ENCODE measurements around the gene LZIC. TPM values are rescaled to one million over a fixed set of nuclear protein-coding genes. Genes with fewer than 3 reads are reported as not detected.
A peak's percentile ranks its signal among the peaks of the same experiment; 100 is the strongest.

The LZIC gene
- total and polyA plus RNA-seq, 2 of the 13 experiments (the other 11 are each of a cell fraction or from before 2014, with no cell fraction given): 25.2 to 71.8 TPM

- peak overlapping the region; percentile 44; the same call in 1 of the 2 replicates for H3K9ac ChIP-seq (ENCODE audit: insufficient read depth, low read depth, low read length)
- peak; percentile 92 for ATAC-seq
- in situ Hi-C loops (cut with HindIII; ENCODE audit: extremely low pct_ligation_motif_present, low pct_unique_long_range_greater_than_20kb): no loop called here
- peaks cover 58% of the 10 kb centered on the region for H3K4me1 ChIP-seq (ENCODE audit: insufficient read depth, low read length)
- CTCF ChIA-PET (ENCODE audit: low intra/inter-chr PET ratio, low total read pairs): no interaction called here
- no peaks in the 10 kb centered on the region; a peak in 1 of 5 replicates for H3K27me3 ChIP-seq (ENCODE audit: control insufficient read depth in 1 of 2, insufficient read depth in 2 of 2, low read length in 2 of 2)
- no TSS peak for BruUV-seq (replicated peaks)
- POLR2A ChIA-PET: interaction anchor here (0.9 to 3.1 kb wide), 6 partner anchors 10 to 43 kb away, joined by 3 to 12 read pairs (median 4); partner anchors contain the start of genes CTNNBIP1, LZIC and NMNAT1
- peak; percentile 88 for DNase-seq (ENCODE audit: low spot score)
- peak; percentile 81 for FAIRE-seq
- H3K79me2 ChIP-seq (ENCODE audit: insufficient read depth, low read length): peaks cover 43% of the 10 kb centered on the region
- H3K36me3 ChIP-seq (replicated peaks in 1 of 2; ENCODE audit: control insufficient read depth in 1 of 2, insufficient read depth in 2 of 2, low read length in 2 of 2): no peaks in the 10 kb centered on the region; a peak in 1 of 5 replicates
- peak overlapping the region in 1 of 3 experiments; percentile 56; a peak in 3 of 6 replicates for H3K4me3 ChIP-seq (replicated peaks in 1 of 3; ENCODE audit: insufficient read depth in 1 of 3, low read depth in 2 of 3, low read length in 3 of 3)
- H4K20me1 ChIP-seq (ENCODE audit: insufficient read depth, low read length): peaks cover 4% of the 10 kb centered on the region; the same call in 1 of the 2 replicates
- peak overlapping the region; percentile 56 for H3K27ac ChIP-seq (ENCODE audit: extremely low read length, insufficient read depth, low read length)
- H2AFZ ChIP-seq (ENCODE audit: low read length): no peak overlapping the region
- H3K4me2 ChIP-seq (ENCODE audit: low read depth, low read length): peak overlapping the region; percentile 83
- intact Hi-C loops (cut with micrococcal nuclease; ENCODE audit: unreplicated experiment): loop anchor here (5.0 kb wide), 1 partner anchor 42 kb away; the partner anchor contains the start of genes LZIC and NMNAT1
- H3K9me3 ChIP-seq (ENCODE audit: low read length): no peaks in the 10 kb centered on the region
- 53% methylated on average over 8 of the region's 18 CpGs for WGBS (ENCODE audit: low lambda C conversion rate)
- TF ChIP-seq ARID2 (CRISPR knock-in tag; IDR thresholded peaks at IDR 0.05; ENCODE audit: borderline replicate concordance) (no peak), ZBTB7A (CRISPR knock-in tag; IDR thresholded peaks at IDR 0.05) (no peak), ZNF484 (CRISPR knock-in tag; IDR thresholded peaks at IDR 0.05; ENCODE audit: borderline replicate concordance, low read depth) (no peak), FOXC1 (CRISPR knock-in tag; IDR thresholded peaks at IDR 0.05; ENCODE audit: borderline replicate concordance) (no peak), MAFK (conservative IDR thresholded peaks at IDR 0.05 in 1 of 2, IDR thresholded peaks at IDR 0.05 in 1 of 2; ENCODE audit: low read length in 2 of 2) (no peak), ZNF768 (CRISPR knock-in tag; IDR thresholded peaks at IDR 0.05) (no peak), FOSL2 (CRISPR knock-in tag; IDR thresholded peaks at IDR 0.05) (peak; percentile 12; the same call in 1 of the 2 replicates), ZNF850 (CRISPR knock-in tag; conservative IDR thresholded peaks at IDR 0.05) (no peak), MAX (IDR thresholded peaks at IDR 0.05) (peak; percentile 63), ZNF792 (CRISPR knock-in tag; IDR thresholded peaks at IDR 0.05) (peak; percentile 26; the same call in 1 of the 2 replicates), ZSCAN22 (CRISPR knock-in tag; IDR thresholded peaks at IDR 0.05) (no peak), BORCS8-MEF2B (CRISPR knock-in tag; IDR thresholded peaks at IDR 0.05) (no peak), IKZF1 (IDR thresholded peaks at IDR 0.05) (no peak), ZNF263 (CRISPR knock-in tag; IDR thresholded peaks at IDR 0.05) (peak; percentile 59; the same call in 1 of the 2 replicates), KMT2B (CRISPR knock-in tag; IDR thresholded peaks at IDR 0.05) (0 out of 2 replicates have a peak, but pooled peaks have one; percentile 24), NCOR1 (IDR thresholded peaks at IDR 0.05; ENCODE audit: borderline replicate concordance, low read length) (no peak)
- TF ChIP-seq, protein P1, sequence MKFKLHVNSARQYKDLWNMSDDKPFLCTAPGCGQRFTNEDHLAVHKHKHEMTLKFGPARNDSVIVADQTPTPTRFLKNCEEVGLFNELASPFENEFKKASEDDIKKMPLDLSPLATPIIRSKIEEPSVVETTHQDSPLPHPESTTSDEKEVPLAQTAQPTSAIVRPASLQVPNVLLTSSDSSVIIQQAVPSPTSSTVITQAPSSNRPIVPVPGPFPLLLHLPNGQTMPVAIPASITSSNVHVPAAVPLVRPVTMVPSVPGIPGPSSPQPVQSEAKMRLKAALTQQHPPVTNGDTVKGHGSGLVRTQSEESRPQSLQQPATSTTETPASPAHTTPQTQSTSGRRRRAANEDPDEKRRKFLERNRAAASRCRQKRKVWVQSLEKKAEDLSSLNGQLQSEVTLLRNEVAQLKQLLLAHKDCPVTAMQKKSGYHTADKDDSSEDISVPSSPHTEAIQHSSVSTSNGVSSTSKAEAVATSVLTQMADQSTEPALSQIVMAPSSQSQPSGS (CRISPR knock-in tag; IDR thresholded peaks at IDR 0.05): 0 out of 2 replicates have a peak, but pooled peaks have one; percentile 29
- TF ChIP-seq, protein P2, sequence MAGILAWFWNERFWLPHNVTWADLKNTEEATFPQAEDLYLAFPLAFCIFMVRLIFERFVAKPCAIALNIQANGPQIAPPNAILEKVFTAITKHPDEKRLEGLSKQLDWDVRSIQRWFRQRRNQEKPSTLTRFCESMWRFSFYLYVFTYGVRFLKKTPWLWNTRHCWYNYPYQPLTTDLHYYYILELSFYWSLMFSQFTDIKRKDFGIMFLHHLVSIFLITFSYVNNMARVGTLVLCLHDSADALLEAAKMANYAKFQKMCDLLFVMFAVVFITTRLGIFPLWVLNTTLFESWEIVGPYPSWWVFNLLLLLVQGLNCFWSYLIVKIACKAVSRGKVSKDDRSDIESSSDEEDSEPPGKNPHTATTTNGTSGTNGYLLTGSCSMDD (CRISPR knock-in tag; IDR thresholded peaks at IDR 0.05): no peak
- TF ChIP-seq, protein P3, sequence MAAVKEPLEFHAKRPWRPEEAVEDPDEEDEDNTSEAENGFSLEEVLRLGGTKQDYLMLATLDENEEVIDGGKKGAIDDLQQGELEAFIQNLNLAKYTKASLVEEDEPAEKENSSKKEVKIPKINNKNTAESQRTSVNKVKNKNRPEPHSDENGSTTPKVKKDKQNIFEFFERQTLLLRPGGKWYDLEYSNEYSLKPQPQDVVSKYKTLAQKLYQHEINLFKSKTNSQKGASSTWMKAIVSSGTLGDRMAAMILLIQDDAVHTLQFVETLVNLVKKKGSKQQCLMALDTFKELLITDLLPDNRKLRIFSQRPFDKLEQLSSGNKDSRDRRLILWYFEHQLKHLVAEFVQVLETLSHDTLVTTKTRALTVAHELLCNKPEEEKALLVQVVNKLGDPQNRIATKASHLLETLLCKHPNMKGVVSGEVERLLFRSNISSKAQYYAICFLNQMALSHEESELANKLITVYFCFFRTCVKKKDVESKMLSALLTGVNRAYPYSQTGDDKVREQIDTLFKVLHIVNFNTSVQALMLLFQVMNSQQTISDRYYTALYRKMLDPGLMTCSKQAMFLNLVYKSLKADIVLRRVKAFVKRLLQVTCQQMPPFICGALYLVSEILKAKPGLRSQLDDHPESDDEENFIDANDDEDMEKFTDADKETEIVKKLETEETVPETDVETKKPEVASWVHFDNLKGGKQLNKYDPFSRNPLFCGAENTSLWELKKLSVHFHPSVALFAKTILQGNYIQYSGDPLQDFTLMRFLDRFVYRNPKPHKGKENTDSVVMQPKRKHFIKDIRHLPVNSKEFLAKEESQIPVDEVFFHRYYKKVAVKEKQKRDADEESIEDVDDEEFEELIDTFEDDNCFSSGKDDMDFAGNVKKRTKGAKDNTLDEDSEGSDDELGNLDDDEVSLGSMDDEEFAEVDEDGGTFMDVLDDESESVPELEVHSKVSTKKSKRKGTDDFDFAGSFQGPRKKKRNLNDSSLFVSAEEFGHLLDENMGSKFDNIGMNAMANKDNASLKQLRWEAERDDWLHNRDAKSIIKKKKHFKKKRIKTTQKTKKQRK (IDR thresholded peaks at IDR 0.05; ENCODE audit: low read length): no peak
These were observed 42.8 kb downstream of the LZIC start for GRCh38 chr1:9900142-9901043.
